ENCODE measurements around the gene TLR8.
A peak's percentile ranks its signal among the peaks of the same experiment; 100 is the strongest.

TLR8 gene

GRCh38 chrX:12971282-12972003 is 65.0 kb downstream of the TLR8 start:
- DNase-seq (ENCODE audit: insufficient read length), result no peak
- TF ChIP-seq POLR2A (IDR thresholded peaks at IDR 0.05; ENCODE audit: low read depth, low read length) (no peak; the same call in 1 of the 2 replicates), POLR2AphosphoS5 (IDR thresholded peaks at IDR 0.05; ENCODE audit: low read depth, low read length) (peak; percentile 44; the same call in 1 of the 2 replicates), TAF1 (IDR thresholded peaks at IDR 0.05; ENCODE audit: borderline replicate concordance, low read depth, low read length) (no peak)
- FAIRE-seq, result peak; percentile 69

- no peak for FAIRE-seq
- TF ChIP-seq POLR2A (IDR thresholded peaks at IDR 0.05; ENCODE audit: low read depth, low read length) (no peak), TAF1 (IDR thresholded peaks at IDR 0.05; ENCODE audit: borderline replicate concordance, low read depth, low read length) (no peak), POLR2AphosphoS5 (IDR thresholded peaks at IDR 0.05; ENCODE audit: low read depth, low read length) (no peak)
- DNase-seq (ENCODE audit: insufficient read length), result no peak
These were observed 65.8 kb downstream of the TLR8 start for GRCh38 chrX:12972243-12972642.

Data from GM12892 (cell line).